HG02840 (cell line): ENCODE results near the gene WNT3A.
A peak's percentile ranks its signal among the peaks of the same experiment; 100 is the strongest.

Source experiments
- ATAC-seq: cut with Tn5 transposase; IDR thresholded peaks from one replicate; pipeline ENCODE4 v1.9.1; 2021; ENCODE audit warnings: mild to moderate bottlenecking, moderate library complexity, moderate number of reproducible peaks; ENCODE audit not compliant: unreplicated experiment, low FRiP score

Gene WNT3A

GRCh38 chr1:228109073-228109961, 102.5 kb downstream of the WNT3A start, which contains the start of gene MRPL55:
Gene MRPL55, minus strand, starts transcription at chr1:228109299. Its CDS starts 1,039 bp downstream, at chr1:228108260.
- ATAC-seq = peak; percentile 96

- no peak for ATAC-seq
Measured at GRCh38 chr1:228109962-228110488, 103.2 kb downstream of the WNT3A start.

- no peak for ATAC-seq
Measured at GRCh38 chr1:228110556-228110955, 103.8 kb downstream of the WNT3A start.
